H1 (cell line): ENCODE data around the gene ZNF8. TPM values are rescaled to one million over a fixed set of nuclear protein-coding genes. Genes with fewer than 3 reads are reported as not detected.

Experiments used
- CTCF ChIA-PET: fragments of 300-600 bp; sonication (Branson Sonifier 250); formaldehyde crosslinking; loops from one replicate; lab custom pipeline; 2021; ENCODE audit not compliant: partially characterized antibody; lab: Charles Lee
- POLR2A ChIA-PET: fragments of 300-600 bp; sonication (Branson Sonifier 250); formaldehyde crosslinking; loops from one replicate; lab custom pipeline; 2021; ENCODE audit warnings: inconsistent platforms; ENCODE audit not compliant: partially characterized antibody; lab: Charles Lee
- DNase-seq, 2 experiments: peaks; one replicate each; pipeline versions ENCODE4 v3.0.0 to v3.0.0-alpha.2; 2010 to 2022; ENCODE audit warnings: low spot score in 2 of 2, low read depth in 1 of 2, mixed read lengths in 1 of 2
- FAIRE-seq: peaks from 2 replicates; lab custom pipeline; 2011; peaks lifted over from hg19 to GRCh38; lab: Jason Lieb, UNC
- H2AFZ ChIP-seq: 2 replicates; pipeline ENCODE4 v1.8.1; 2012; ENCODE audit warnings: low read length, inconsistent platforms
- H2AK5ac ChIP-seq: 2 replicates; pipeline ENCODE4 v1.6.1; 2013; ENCODE audit warnings: low read depth, low read length
- H2BK120ac ChIP-seq: replicated peaks from 2 replicates; pipeline ENCODE3; 2013; ENCODE audit warnings: low read depth, low read length, inconsistent platforms
- H2BK12ac ChIP-seq: 2 replicates; pipeline ENCODE4 v1.6.1; 2013; ENCODE audit warnings: low read depth, low read length
- H2BK15ac ChIP-seq: 2 replicates; pipeline ENCODE4 v1.6.1; 2013; ENCODE audit warnings: low read length
- H2BK20ac ChIP-seq: 2 replicates; pipeline ENCODE4 v1.6.1; 2013; ENCODE audit warnings: low read length
- H2BK5ac ChIP-seq: 2 replicates; pipeline ENCODE4 v1.6.1; 2013; ENCODE audit warnings: low read depth, low read length
- H3K14ac ChIP-seq: 2 replicates; pipeline ENCODE4 v1.6.1; 2013; ENCODE audit warnings: inconsistent platforms; ENCODE audit not compliant: insufficient read length
- H3K18ac ChIP-seq: 2 replicates; pipeline ENCODE4 v1.6.1; 2013; ENCODE audit warnings: low read length; ENCODE audit errors: extremely low read depth
- H3K23ac ChIP-seq: 2 replicates; pipeline ENCODE4 v1.6.1; 2013; ENCODE audit warnings: inconsistent platforms; ENCODE audit not compliant: insufficient read length
- H3K23me2 ChIP-seq: 2 replicates; pipeline ENCODE4 v1.6.1; 2013; ENCODE audit warnings: low read depth, low read length
- H3K27ac ChIP-seq: 2 replicates; pipeline ENCODE4 v1.6.1; 2011; ENCODE audit warnings: low read depth, low read length, inconsistent platforms
- H3K27me3 ChIP-seq, 4 experiments: replicated peaks in 1 of 4; 1 replicate in 1 of 4; 2 replicates in 3 of 4; pipeline versions ENCODE4 v1.6.1 to v1.8.1; 2011 to 2013; ENCODE audit warnings: low read length in 3 of 4, mild to moderate bottlenecking in 3 of 4, inconsistent platforms in 2 of 4, mixed read lengths in 2 of 4, moderate library complexity in 1 of 4; ENCODE audit not compliant: control insufficient read depth in 3 of 4, insufficient read depth in 3 of 4; ENCODE audit errors: extremely low read depth in 1 of 4
- H3K36me3 ChIP-seq, 4 experiments: 2 replicates each; pipeline versions ENCODE4 v1.6.1 to v1.8.1; 2011 to 2013; ENCODE audit warnings: mild to moderate bottlenecking in 4 of 4, low read length in 3 of 4, moderate library complexity in 2 of 4, control low read depth in 1 of 4, inconsistent platforms in 1 of 4; ENCODE audit not compliant: insufficient read depth in 4 of 4, control insufficient read depth in 2 of 4
- H3K4ac ChIP-seq: replicated peaks from 2 replicates; pipeline ENCODE3; 2013; ENCODE audit warnings: low read length, low read depth, mixed read lengths, inconsistent platforms; ENCODE audit not compliant: insufficient read length
- H3K4me1 ChIP-seq, 4 experiments: replicated peaks in 1 of 4; 1 replicate in 1 of 4; 2 replicates in 3 of 4; pipeline versions ENCODE4 v1.6.1 to v1.8.1; 2011 to 2013; ENCODE audit warnings: low read length in 3 of 4, inconsistent platforms in 2 of 4, mixed read lengths in 1 of 4; ENCODE audit not compliant: insufficient read depth in 4 of 4, control insufficient read depth in 3 of 4
- H3K4me2 ChIP-seq, 2 experiments: 2 replicates each; pipeline versions ENCODE4 v1.6.1 to v1.8.1; 2011 to 2013; ENCODE audit warnings: low read depth in 2 of 2, low read length in 2 of 2, control low read depth in 1 of 2, inconsistent platforms in 1 of 2, mild to moderate bottlenecking in 1 of 2; ENCODE audit not compliant: insufficient read depth in 1 of 2
- H3K4me3 ChIP-seq, 4 experiments: fragments of 200-600, 300-600 bp in 1 of 4; sonication (generic), shearing (Covaris generic), sonication (Bioruptor Twin) in 1 of 4; 2 replicates each; pipeline versions ENCODE4 v1.5.1 to v1.8.1; 2011 to 2016; ENCODE audit warnings: low read length in 4 of 4, low read depth in 3 of 4, control low read depth in 2 of 4, inconsistent platforms in 2 of 4, mild to moderate bottlenecking in 2 of 4, mixed read lengths in 1 of 4, moderate library complexity in 1 of 4; ENCODE audit not compliant: insufficient read depth in 2 of 4; ENCODE audit errors: extremely low read depth in 1 of 4
- H3K56ac ChIP-seq: replicated peaks from 2 replicates; pipeline ENCODE3; 2013; ENCODE audit warnings: low read depth, mild to moderate bottlenecking, mixed read lengths, low read length, inconsistent platforms; ENCODE audit not compliant: insufficient read length
- H3K79me1 ChIP-seq: 2 replicates; pipeline ENCODE4 v1.6.1; 2013; ENCODE audit warnings: low read depth, low read length, control low read depth
- H3K79me2 ChIP-seq, 2 experiments: 2 replicates each; pipeline versions ENCODE4 v1.6.1 to v1.8.1; 2012 to 2013; ENCODE audit warnings: low read length in 2 of 2, mild to moderate bottlenecking in 2 of 2, inconsistent platforms in 1 of 2; ENCODE audit not compliant: insufficient read depth in 2 of 2, control insufficient read depth in 1 of 2
- H3K9ac ChIP-seq, 4 experiments: replicated peaks in 1 of 4; 1 replicate in 1 of 4; 2 replicates in 3 of 4; pipeline versions ENCODE4 v1.6.1 to v1.8.1; 2011 to 2013; ENCODE audit warnings: low read depth in 3 of 4, low read length in 3 of 4, control low read depth in 2 of 4, mild to moderate bottlenecking in 2 of 4, moderate library complexity in 2 of 4, inconsistent platforms in 1 of 4; ENCODE audit errors: extremely low read depth in 1 of 4
- H3K9me3 ChIP-seq, 2 experiments: 2 replicates each; pipeline versions ENCODE4 v1.6.1 to v1.8.1; 2012 to 2013; ENCODE audit warnings: mild to moderate bottlenecking in 2 of 2, moderate library complexity in 2 of 2, control low read depth in 1 of 2, inconsistent platforms in 1 of 2, low read depth in 1 of 2, low read length in 1 of 2, mixed read lengths in 1 of 2; ENCODE audit not compliant: insufficient read depth in 2 of 2
- H4K20me1 ChIP-seq, 2 experiments: replicated peaks in 1 of 2; 2 replicates each; pipeline versions ENCODE3 to v1.8.1; 2011 to 2013; ENCODE audit warnings: inconsistent platforms in 2 of 2, low read length in 2 of 2, mild to moderate bottlenecking in 1 of 2; ENCODE audit not compliant: insufficient read depth in 2 of 2, control insufficient read depth in 1 of 2
- H4K5ac ChIP-seq: 2 replicates; pipeline ENCODE4 v1.6.1; 2013; ENCODE audit warnings: low read length, low read depth, mixed read lengths, inconsistent platforms; ENCODE audit not compliant: insufficient read length
- H4K8ac ChIP-seq: 2 replicates; pipeline ENCODE4 v1.8.0; 2013; ENCODE audit warnings: mild to moderate bottlenecking, moderate library complexity, low read length, inconsistent platforms; ENCODE audit not compliant: insufficient read depth; ENCODE audit errors: extremely low read depth
- H4K91ac ChIP-seq: replicated peaks from 2 replicates; pipeline ENCODE3; 2013; ENCODE audit warnings: low read length, mixed read lengths, inconsistent platforms; ENCODE audit not compliant: insufficient read length
- JUND ChIP-seq: IDR thresholded peaks from 2 replicates; pipeline ENCODE4 v1.6.1; 2011; ENCODE audit warnings: mild to moderate bottlenecking, improper control_type of control experiment, low read length
- RBBP5 ChIP-seq: IDR thresholded peaks from 2 replicates; pipeline ENCODE4 v1.7.1; 2012; ENCODE audit warnings: low read depth, mild to moderate bottlenecking, inconsistent platforms, low read length, moderate library complexity, borderline replicate concordance
- SP2 ChIP-seq: IDR thresholded peaks from 2 replicates; pipeline ENCODE4 v1.6.1; 2012; ENCODE audit warnings: mild to moderate bottlenecking, low read length, inconsistent platforms
- WGBS, 2 experiments: shearing (Covaris generic) in 1 of 2; methylation state at CpG; one replicate each; pipeline versions ENCODE4 v1.1.6 to v1.1.7; 2013 to 2015; ENCODE audit warnings: low lambda C conversion rate in 2 of 2, mixed read lengths in 2 of 2, inconsistent platforms in 1 of 2, low coverage in 1 of 2, missing lambda C conversion rate in 1 of 2; ENCODE audit not compliant: insufficient replicate concordance in 2 of 2, insufficient coverage in 1 of 2, insufficient read length in 1 of 2; ENCODE audit errors: extremely low coverage in 1 of 2, missing lambda C conversion rate in 1 of 2; 5-methylcytosine and 5-hydroxymethylcytosine counted together
- polyA plus RNA-seq, 7 experiments: library from polyadenylated mRNA; depleted of rRNA in 3 of 7; stranded (reverse) in 5 of 7; unstranded in 2 of 7; fragments of >200 nt in 5 of 7; fragments of 200-250 nt in 2 of 7; gene quantifications; 1 replicate in 5 of 7; 2 replicates in 1 of 7; 4 replicates in 1 of 7; pipeline versions ENCODE4 v1.2.1 to v1.2.3, GENCODE V29; 2011 to 2013; ENCODE audit warnings: missing spikeins in 2 of 7, mixed read lengths in 2 of 7
- total RNA-seq: library from RNA; stranded (reverse); fragmentation: NEBNext Ultra II Directional; extraction: Animal tissue kit (Norgen Biotek cat#: 25700); gene quantifications from 2 replicates; pipeline ENCODE4 v1.2.1, GENCODE V29; 2021

The ZNF8 gene
- total and polyA plus RNA-seq, 2 of the 8 experiments (the other 6 are each of a cell fraction or from before 2014, with no cell fraction given): 9.2 to 21.5 TPM

DNA sequence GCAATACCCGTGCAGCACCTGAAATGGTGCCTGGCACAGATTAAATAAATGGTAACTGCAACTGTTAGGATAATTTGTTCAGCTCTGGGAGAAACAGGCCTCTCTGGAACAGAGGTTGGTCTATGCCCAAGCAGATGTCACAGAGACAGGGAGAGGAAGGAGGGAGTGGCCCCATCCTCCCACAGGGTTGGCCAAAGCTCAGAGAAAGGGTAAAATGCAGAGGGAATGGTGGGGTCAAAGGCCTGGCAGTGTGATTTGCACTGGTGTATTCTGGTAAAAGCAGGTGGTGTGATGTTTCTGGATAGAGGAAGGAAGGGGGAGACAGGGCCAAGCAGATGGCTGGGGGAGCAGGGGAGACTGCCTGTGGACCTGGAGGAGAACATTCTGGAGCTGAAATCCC, 57.5 kb downstream of the ZNF8 start:
- no peak overlapping the region for H3K4me2 ChIP-seq
- no peak overlapping the region for H3K27ac ChIP-seq
- no peak overlapping the region for H2BK5ac ChIP-seq
- H3K23ac ChIP-seq: no peak overlapping the region
- CTCF ChIA-PET: interaction anchor here (0.8 to 1.2 kb wide), 2 partner anchors 29 to 183 kb away, joined by 3 read pairs; no protein-coding TSS in a partner anchor
- no peaks in the 10 kb centered on the region for H3K79me1 ChIP-seq
- no peak overlapping the region for H3K18ac ChIP-seq
- H3K23me2 ChIP-seq: no peaks in the 10 kb centered on the region
- H4K20me1 ChIP-seq: peaks cover 3 to 8% of the 10 kb centered on the region in 2 experiments
- H3K79me2 ChIP-seq: no peaks in the 10 kb centered on the region
- H3K36me3 ChIP-seq: peaks cover 0 to 9% (median 3%) of the 10 kb centered on the region in 4 experiments; a peak in 3 of 8 replicates
- no peak overlapping the region for H3K9ac ChIP-seq
- H4K91ac ChIP-seq: no peak overlapping the region
- no peak overlapping the region for H2BK20ac ChIP-seq
- no peak for FAIRE-seq
- H2AK5ac ChIP-seq: no peak overlapping the region
- no peaks in the 10 kb centered on the region for H3K4me1 ChIP-seq
- no peak overlapping the region for H3K56ac ChIP-seq
- H3K9me3 ChIP-seq: peaks cover 5 to 6% of the 10 kb centered on the region in 2 experiments; a peak in 2 of 4 replicates
- POLR2A ChIA-PET: interaction anchor here (0.6 to 0.8 kb wide), 2 partner anchors 94 to 183 kb away, joined by 4 to 6 read pairs; partner anchors contain the start of gene ZBTB45
- H4K8ac ChIP-seq: no peak overlapping the region
- H2BK15ac ChIP-seq: no peak overlapping the region
- no peak overlapping the region for H2BK12ac ChIP-seq
- H2BK120ac ChIP-seq: no peak overlapping the region
- no peak overlapping the region for H3K14ac ChIP-seq
- no peaks in the 10 kb centered on the region for H3K27me3 ChIP-seq
- 88% methylated on average over 1 of the region's 1 CpG; no CpG with 5 or more reads in 1 of the 2 experiments for WGBS, 2 experiments
- no peak overlapping the region for H3K4me3 ChIP-seq
- no peak for DNase-seq
- H2AFZ ChIP-seq: no peak overlapping the region
- no peak overlapping the region for H3K4ac ChIP-seq
- no peak overlapping the region for H4K5ac ChIP-seq
- TF ChIP-seq JUND (no peak), SP2 (no peak), RBBP5 (no peak)
